GM12878 (cell line): Measurements from ENCODE around the gene DQX1. TPM values are rescaled to one million over a fixed set of nuclear protein-coding genes. Genes with fewer than 3 reads are reported as not detected.

Source experiments
- BACH1 ChIP-seq: fragments of 450-650 bp; IDR thresholded peaks from 2 replicates; pipeline ENCODE4 v1.6.1; 2017; ENCODE audit warnings: mild to moderate bottlenecking, borderline replicate concordance
- FOXK2 ChIP-seq: fragments of 450-650 bp; IDR thresholded peaks from 2 replicates; pipeline ENCODE4 v1.6.1; 2017; ENCODE audit warnings: mild to moderate bottlenecking, moderate library complexity
- KDM1A ChIP-seq: fragments of 200-600 bp; sonication (generic); IDR thresholded peaks from 2 replicates; pipeline ENCODE4 v1.6.1; 2016; ENCODE audit warnings: borderline replicate concordance
- MTA2 ChIP-seq: fragments of 450-650 bp; IDR thresholded peaks from 2 replicates; pipeline ENCODE4 v1.6.1; 2016; ENCODE audit warnings: low read depth, mild to moderate bottlenecking, moderate library complexity
- MYC ChIP-seq: IDR thresholded peaks from 2 replicates; pipeline ENCODE4 v1.6.1; 2011; ENCODE audit warnings: mild to moderate bottlenecking, low read length, moderate library complexity, inconsistent platforms; ENCODE audit not compliant: insufficient read depth, insufficient replicate concordance, insufficient read length, severe bottlenecking
- NR2F1 ChIP-seq: fragments of 450-650 bp; conservative IDR thresholded peaks from 2 replicates; pipeline ENCODE4 v1.6.1; 2017; ENCODE audit warnings: mild to moderate bottlenecking
- NRF1 ChIP-seq: conservative IDR thresholded peaks from 2 replicates; pipeline ENCODE4 v1.6.1; 2011; ENCODE audit warnings: mild to moderate bottlenecking, low read depth, low read length, improper control_type of control experiment
- POLR2A ChIP-seq: IDR thresholded peaks from 2 replicates; pipeline ENCODE4 v1.6.1; 2011; ENCODE audit warnings: low read depth, mild to moderate bottlenecking, low read length
- RELA ChIP-seq: fragments of 450-650 bp; IDR thresholded peaks from 2 replicates; pipeline ENCODE4 v1.8.0; 2014; ENCODE audit warnings: borderline replicate concordance; ENCODE audit not compliant: partially characterized antibody
- SPI1 ChIP-seq: IDR thresholded peaks from 2 replicates; pipeline ENCODE4 v1.6.1; 2011; ENCODE audit warnings: low read depth, mild to moderate bottlenecking, low read length, moderate library complexity, borderline replicate concordance; ENCODE audit not compliant: insufficient read depth
- STAT1 ChIP-seq: fragments of 450-650 bp; conservative IDR thresholded peaks from 2 replicates; pipeline ENCODE4 v1.6.1; 2014; ENCODE audit warnings: antibody characterized with exemption, mild to moderate bottlenecking
- TCF3 ChIP-seq: IDR thresholded peaks from 2 replicates; pipeline ENCODE4 v1.6.1; 2012; ENCODE audit warnings: low read depth, mild to moderate bottlenecking, low read length, borderline replicate concordance; ENCODE audit not compliant: insufficient read depth
- TCF7 ChIP-seq: IDR thresholded peaks from 2 replicates; pipeline ENCODE4 v1.6.1; 2014; ENCODE audit warnings: antibody characterized with exemption, borderline replicate concordance
- YY1 ChIP-seq: IDR thresholded peaks from 2 replicates; pipeline ENCODE4 v1.6.1; 2011; ENCODE audit warnings: low read depth, mild to moderate bottlenecking, low read length
- polyA plus RNA-seq, 11 experiments: library from polyadenylated mRNA; depleted of rRNA in 4 of 11; unstranded in 6 of 11; stranded (reverse) in 5 of 11; fragments of >200 nt; fragmentation: Nextera tagmentation in 4 of 11; fragmentation: Illumina TruSeq in 1 of 11; extraction: Ambion mirVana in 4 of 11; extraction: Trizol in 1 of 11; gene quantifications; 1 replicate in 1 of 11; 2 replicates in 10 of 11; pipeline versions ENCODE4 v1.2.1 to v1.2.3, GENCODE V29; 2011 to 2016; ENCODE audit warnings: inconsistent platforms in 2 of 11, missing spikeins in 2 of 11, low read depth in 1 of 11
- total RNA-seq, 4 experiments: library from RNA; depleted of rRNA in 3 of 4; stranded (reverse); fragments of >200 nt in 3 of 4; fragmentation: Illumina TruSeq in 1 of 4; extraction: Trizol in 1 of 4; gene quantifications; 2 replicates each; pipeline versions ENCODE4 v1.2.1 to v1.2.3, GENCODE V29; 2013 to 2021
- TF ChIP-seq, protein P1 (sequence below): IDR thresholded peaks from 2 replicates; pipeline ENCODE4 v1.6.1; 2011; ENCODE audit warnings: low read depth, low read length, improper control_type of control experiment, borderline replicate concordance
- TF ChIP-seq, protein P2 (sequence below): IDR thresholded peaks from 2 replicates; pipeline ENCODE4 v1.6.1; 2011; ENCODE audit warnings: low read depth, mild to moderate bottlenecking, low read length, moderate library complexity, borderline replicate concordance; ENCODE audit errors: extremely low read depth
- TF ChIP-seq, protein P3 (sequence below), 3 experiments: IDR thresholded peaks in 2 of 3; conservative IDR thresholded peaks in 1 of 3; 2 replicates each; pipeline ENCODE4 v1.5.1; 2011; ENCODE audit warnings: low read depth in 3 of 3, low read length in 3 of 3, mild to moderate bottlenecking in 3 of 3, control low read depth in 2 of 3, moderate library complexity in 2 of 3, inconsistent platforms in 1 of 3, mixed read lengths in 1 of 3; ENCODE audit not compliant: control insufficient read depth in 2 of 3, insufficient read depth in 1 of 3; ENCODE audit errors: extremely low read depth in 1 of 3
- TF ChIP-seq, protein P4 (sequence below): fragments of 450-650 bp; IDR thresholded peaks from 2 replicates; pipeline ENCODE4 v1.6.1; 2017; ENCODE audit warnings: mild to moderate bottlenecking
- TF ChIP-seq, protein P5 (sequence below): fragments of 150-350 bp; IDR thresholded peaks from 2 replicates; pipeline ENCODE4 v1.6.1; 2016; ENCODE audit warnings: low read depth, low read length

Gene DQX1
- total and polyA plus RNA-seq, 10 of the 15 experiments (the other 5 are each of a cell fraction or from before 2014, with no cell fraction given): 0.34 to 2.1 (median 0.86) TPM

DNA sequence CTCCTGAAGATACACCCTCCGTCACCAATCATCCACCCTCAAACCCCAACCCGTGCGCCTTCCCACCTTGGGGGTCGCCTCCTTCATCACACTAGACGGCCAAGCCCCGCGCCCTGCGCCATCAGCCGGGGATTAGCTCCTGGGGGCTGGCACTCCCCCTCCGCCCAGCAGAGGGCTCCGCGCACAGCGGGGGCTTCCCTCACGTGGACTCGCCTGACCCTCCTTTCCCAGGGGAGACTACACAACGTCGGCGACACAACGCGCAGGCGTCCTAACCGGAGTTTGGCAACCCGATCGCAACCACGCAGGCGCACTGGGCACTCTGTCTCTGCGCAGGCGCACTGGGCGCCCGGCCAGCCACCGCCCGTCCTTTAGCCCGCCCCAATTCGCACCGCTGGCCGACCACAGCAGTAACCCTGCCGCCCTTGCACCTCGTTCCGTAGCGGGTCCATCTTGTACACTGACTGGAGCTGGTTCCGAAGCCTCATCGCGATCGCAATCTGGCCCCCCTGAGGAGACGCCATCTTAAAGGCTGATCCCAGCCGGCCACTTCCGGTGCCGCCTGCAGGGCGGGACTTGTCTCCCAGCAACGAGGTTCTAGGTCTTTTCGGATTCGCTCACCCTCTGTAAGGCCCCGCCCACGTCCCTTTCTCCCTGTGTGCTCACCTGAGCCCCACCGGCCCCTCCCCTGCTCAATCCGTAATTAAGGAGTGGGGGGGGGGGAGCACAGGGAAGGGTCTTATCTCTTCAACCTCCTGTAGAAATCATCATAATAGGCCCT lies 18.7 kb downstream of the DQX1 start, which contains the start of gene PCGF1 (continued):
- no peak for TF ChIP-seq MTA2
- TF ChIP-seq, protein P1, sequence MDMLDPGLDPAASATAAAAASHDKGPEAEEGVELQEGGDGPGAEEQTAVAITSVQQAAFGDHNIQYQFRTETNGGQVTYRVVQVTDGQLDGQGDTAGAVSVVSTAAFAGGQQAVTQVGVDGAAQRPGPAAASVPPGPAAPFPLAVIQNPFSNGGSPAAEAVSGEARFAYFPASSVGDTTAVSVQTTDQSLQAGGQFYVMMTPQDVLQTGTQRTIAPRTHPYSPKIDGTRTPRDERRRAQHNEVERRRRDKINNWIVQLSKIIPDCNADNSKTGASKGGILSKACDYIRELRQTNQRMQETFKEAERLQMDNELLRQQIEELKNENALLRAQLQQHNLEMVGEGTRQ: peak; percentile 53
- TF ChIP-seq SPI1: no peak
- TF ChIP-seq YY1: peak; percentile 98
- peak; percentile 97 for TF ChIP-seq NRF1
- TF ChIP-seq BACH1: peak; percentile 85
- TF ChIP-seq, protein P2, sequence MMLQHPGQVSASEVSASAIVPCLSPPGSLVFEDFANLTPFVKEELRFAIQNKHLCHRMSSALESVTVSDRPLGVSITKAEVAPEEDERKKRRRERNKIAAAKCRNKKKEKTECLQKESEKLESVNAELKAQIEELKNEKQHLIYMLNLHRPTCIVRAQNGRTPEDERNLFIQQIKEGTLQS: 0 out of 2 replicates have a peak, but pooled peaks have one; percentile 26
- TF ChIP-seq RELA: peak; percentile 50
- TF ChIP-seq TCF3: no peak
- TF ChIP-seq STAT1: no peak; the same call in 1 of the 2 replicates
- TF ChIP-seq, protein P3, sequence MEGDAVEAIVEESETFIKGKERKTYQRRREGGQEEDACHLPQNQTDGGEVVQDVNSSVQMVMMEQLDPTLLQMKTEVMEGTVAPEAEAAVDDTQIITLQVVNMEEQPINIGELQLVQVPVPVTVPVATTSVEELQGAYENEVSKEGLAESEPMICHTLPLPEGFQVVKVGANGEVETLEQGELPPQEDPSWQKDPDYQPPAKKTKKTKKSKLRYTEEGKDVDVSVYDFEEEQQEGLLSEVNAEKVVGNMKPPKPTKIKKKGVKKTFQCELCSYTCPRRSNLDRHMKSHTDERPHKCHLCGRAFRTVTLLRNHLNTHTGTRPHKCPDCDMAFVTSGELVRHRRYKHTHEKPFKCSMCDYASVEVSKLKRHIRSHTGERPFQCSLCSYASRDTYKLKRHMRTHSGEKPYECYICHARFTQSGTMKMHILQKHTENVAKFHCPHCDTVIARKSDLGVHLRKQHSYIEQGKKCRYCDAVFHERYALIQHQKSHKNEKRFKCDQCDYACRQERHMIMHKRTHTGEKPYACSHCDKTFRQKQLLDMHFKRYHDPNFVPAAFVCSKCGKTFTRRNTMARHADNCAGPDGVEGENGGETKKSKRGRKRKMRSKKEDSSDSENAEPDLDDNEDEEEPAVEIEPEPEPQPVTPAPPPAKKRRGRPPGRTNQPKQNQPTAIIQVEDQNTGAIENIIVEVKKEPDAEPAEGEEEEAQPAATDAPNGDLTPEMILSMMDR (IDR thresholded peaks at IDR 0.05 in 2 of 3, conservative IDR thresholded peaks at IDR 0.05 in 1 of 3; ENCODE audit: control insufficient read depth in 2 of 3, extremely low read depth in 1 of 3, insufficient read depth in 1 of 3, low read depth in 3 of 3, low read length in 3 of 3): peak; percentile 64 to 75 (median 71)
- no peak for TF ChIP-seq MYC
- TF ChIP-seq NR2F1: peak; percentile 85
- peak; percentile 8; the same call in 1 of the 2 replicates for TF ChIP-seq FOXK2
- TF ChIP-seq POLR2A: peak; percentile 94
- TF ChIP-seq, protein P4, sequence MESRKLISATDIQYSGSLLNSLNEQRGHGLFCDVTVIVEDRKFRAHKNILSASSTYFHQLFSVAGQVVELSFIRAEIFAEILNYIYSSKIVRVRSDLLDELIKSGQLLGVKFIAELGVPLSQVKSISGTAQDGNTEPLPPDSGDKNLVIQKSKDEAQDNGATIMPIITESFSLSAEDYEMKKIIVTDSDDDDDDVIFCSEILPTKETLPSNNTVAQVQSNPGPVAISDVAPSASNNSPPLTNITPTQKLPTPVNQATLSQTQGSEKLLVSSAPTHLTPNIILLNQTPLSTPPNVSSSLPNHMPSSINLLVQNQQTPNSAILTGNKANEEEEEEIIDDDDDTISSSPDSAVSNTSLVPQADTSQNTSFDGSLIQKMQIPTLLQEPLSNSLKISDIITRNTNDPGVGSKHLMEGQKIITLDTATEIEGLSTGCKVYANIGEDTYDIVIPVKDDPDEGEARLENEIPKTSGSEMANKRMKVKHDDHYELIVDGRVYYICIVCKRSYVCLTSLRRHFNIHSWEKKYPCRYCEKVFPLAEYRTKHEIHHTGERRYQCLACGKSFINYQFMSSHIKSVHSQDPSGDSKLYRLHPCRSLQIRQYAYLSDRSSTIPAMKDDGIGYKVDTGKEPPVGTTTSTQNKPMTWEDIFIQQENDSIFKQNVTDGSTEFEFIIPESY: no peak
- TF ChIP-seq, protein P5, sequence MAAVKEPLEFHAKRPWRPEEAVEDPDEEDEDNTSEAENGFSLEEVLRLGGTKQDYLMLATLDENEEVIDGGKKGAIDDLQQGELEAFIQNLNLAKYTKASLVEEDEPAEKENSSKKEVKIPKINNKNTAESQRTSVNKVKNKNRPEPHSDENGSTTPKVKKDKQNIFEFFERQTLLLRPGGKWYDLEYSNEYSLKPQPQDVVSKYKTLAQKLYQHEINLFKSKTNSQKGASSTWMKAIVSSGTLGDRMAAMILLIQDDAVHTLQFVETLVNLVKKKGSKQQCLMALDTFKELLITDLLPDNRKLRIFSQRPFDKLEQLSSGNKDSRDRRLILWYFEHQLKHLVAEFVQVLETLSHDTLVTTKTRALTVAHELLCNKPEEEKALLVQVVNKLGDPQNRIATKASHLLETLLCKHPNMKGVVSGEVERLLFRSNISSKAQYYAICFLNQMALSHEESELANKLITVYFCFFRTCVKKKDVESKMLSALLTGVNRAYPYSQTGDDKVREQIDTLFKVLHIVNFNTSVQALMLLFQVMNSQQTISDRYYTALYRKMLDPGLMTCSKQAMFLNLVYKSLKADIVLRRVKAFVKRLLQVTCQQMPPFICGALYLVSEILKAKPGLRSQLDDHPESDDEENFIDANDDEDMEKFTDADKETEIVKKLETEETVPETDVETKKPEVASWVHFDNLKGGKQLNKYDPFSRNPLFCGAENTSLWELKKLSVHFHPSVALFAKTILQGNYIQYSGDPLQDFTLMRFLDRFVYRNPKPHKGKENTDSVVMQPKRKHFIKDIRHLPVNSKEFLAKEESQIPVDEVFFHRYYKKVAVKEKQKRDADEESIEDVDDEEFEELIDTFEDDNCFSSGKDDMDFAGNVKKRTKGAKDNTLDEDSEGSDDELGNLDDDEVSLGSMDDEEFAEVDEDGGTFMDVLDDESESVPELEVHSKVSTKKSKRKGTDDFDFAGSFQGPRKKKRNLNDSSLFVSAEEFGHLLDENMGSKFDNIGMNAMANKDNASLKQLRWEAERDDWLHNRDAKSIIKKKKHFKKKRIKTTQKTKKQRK: no peak; the same call in 1 of the 2 replicates
- TF ChIP-seq TCF7: no peak
- no peak for TF ChIP-seq KDM1A
